IPS DF 6.9 (cell line): ENCODE results near the gene MYH16.
"Not testable (repeated sequence)": the region's sequence is repeated elsewhere in the genome, so short reads cannot be mapped to it uniquely, and the experiment has no call there.

ENCODE experiments used
- DNase-seq: peaks from one replicate; pipeline ENCODE4 v3.0.0-alpha.2; 2013; ENCODE audit warnings: low read depth, low spot score
- H3K27ac ChIP-seq: one replicate; pipeline ENCODE4 v1.5.1; 2013; ENCODE audit warnings: low read length, control low read depth
- H3K27me3 ChIP-seq: 2 replicates; pipeline ENCODE4 v1.6.1; 2013; ENCODE audit warnings: mild to moderate bottlenecking, low read length; ENCODE audit not compliant: control insufficient read depth, insufficient read depth
- H3K36me3 ChIP-seq: 2 replicates; pipeline ENCODE4 v1.6.1; 2013; ENCODE audit warnings: low read length; ENCODE audit not compliant: control insufficient read depth, insufficient read depth
- H3K4me1 ChIP-seq: 2 replicates; pipeline ENCODE4 v1.6.1; 2013; ENCODE audit warnings: low read length; ENCODE audit not compliant: control insufficient read depth, insufficient read depth
- H3K4me3 ChIP-seq: 2 replicates; pipeline ENCODE4 v1.5.1; 2013; ENCODE audit warnings: mild to moderate bottlenecking, low read length
- H3K9me3 ChIP-seq: 2 replicates; pipeline ENCODE4 v1.6.1; 2013; ENCODE audit warnings: low read length, inconsistent platforms; ENCODE audit not compliant: control insufficient read depth, insufficient read depth
- WGBS: extraction: QIAGEN DNeasy Blood & Tissue Kit; methylation state at CpG from one replicate; pipeline ENCODE4 v1.1.7; 2013; ENCODE audit warnings: mixed read lengths, missing lambda C conversion rate; ENCODE audit not compliant: insufficient read length, insufficient coverage; 5-methylcytosine and 5-hydroxymethylcytosine counted together

MYH16 gene

DNA sequence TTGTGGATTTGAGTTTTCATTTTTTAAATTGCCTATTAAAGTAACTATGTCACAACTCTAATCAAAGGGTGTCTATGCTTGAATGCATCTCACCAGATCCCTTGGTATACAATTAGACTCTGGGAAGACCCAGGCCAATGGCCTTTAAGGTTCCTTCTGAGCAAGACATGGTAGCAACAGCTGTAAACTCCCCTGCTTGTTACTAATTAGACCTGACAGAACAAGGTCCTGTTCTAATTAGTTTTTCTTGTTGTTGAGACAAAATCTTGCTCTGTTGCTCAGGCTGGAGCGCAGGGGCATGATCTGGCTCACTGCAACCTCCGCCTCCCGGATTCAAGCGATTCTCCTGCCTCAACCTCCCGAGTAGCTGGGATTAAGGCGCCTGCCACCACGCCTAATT is 2.9 kb downstream of the MYH16 start:
- no CpG with 5 or more reads among the region's 7 CpGs for WGBS
- Histone ChIP-seq H3K4me3 (no peak overlapping the region), H3K27me3 (no peaks in the 10 kb centered on the region), H3K36me3 (no peaks in the 10 kb centered on the region), H3K27ac (no peak overlapping the region), H3K9me3 (no peaks in the 10 kb centered on the region), H3K4me1 (no peaks in the 10 kb centered on the region)
- DNase-seq = no peak

DNA sequence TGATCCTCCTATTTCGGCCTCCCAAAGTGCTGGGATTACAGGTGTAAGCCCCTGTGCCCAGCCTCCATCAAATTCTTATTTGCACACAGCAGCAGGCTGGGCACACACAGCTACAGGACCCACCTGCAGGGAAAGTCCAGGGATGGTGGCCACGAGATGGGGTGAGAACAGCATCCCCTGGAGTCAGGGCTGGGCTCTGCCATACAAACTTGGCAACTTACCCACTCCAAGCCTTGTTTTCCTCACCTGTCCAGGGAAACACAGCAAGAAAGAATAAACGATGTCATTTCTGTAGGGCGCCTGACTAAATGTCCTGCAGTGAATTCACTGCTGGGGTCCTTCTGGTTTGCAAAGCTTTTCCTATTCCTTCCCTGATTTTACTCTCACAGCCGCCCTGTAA is 5.5 kb downstream of the MYH16 start:
- H3K27ac ChIP-seq = no peak overlapping the region
- no peaks in the 10 kb centered on the region for H3K27me3 ChIP-seq
- no peaks in the 10 kb centered on the region for H3K9me3 ChIP-seq
- no peaks in the 10 kb centered on the region for H3K36me3 ChIP-seq
- no peaks in the 10 kb centered on the region for H3K4me1 ChIP-seq
- no peak for DNase-seq
- WGBS = no CpG with 5 or more reads among the region's 5 CpGs
- no peak overlapping the region for H3K4me3 ChIP-seq

DNA sequence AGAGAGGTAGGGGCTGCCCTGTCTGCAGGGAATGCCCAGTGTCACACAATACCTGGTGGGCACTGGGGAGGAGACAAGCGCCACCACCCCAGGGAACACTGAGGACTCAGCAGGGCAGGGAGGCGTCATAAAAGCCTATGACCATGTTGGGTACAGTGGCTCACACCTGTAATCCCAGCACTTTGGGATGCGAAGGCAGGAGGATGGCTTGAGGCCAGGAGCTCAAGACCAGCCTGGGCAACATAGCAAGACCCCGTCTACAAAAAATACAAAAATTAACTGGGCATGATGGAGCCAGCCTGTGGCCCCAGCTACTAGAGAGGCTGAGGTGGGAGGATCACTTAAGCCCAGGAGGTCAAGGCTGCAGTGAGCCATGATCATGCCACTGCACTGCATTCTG is 11.5 kb downstream of the MYH16 start:
- not testable (repeated sequence) for H3K27ac ChIP-seq, H3K36me3 ChIP-seq, DNase-seq, H3K4me3 ChIP-seq, H3K4me1 ChIP-seq, H3K9me3 ChIP-seq, H3K27me3 ChIP-seq
- no CpG with 5 or more reads among the region's 4 CpGs for WGBS

DNA sequence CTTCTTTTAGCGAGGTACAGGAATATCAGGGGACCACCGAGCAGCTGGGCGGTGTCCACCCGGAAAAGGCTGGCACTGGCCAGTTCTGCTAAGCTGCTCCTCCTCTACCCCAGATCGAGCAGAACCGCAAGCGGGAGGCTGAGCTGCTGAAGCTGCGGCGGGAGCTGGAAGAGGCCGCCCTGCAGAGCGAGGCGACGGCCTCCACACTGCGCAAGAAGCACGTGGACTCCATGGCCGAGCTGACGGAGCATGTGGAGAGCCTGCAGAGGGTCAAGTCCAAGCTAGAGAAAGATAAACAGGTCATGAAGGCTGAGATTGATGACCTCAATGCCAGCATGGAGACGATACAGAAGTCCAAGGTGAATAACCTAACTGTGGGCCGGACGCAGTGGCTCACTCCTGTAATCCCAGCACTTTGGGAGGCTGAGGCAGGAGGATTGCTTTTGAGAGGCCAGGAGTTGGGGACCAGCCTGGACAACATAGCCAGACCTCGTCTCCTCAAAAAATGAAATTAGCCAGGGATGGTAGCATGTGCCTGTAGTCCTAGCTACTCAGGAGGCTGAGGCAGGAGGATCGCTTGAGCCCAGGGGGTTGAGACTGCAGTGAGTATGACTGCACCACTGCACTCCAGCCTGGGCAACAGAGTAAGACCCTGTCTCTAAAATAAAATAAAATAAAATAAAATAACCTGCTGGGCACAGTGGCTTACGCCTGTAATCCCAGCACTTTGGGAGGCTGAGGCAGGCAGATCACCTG is 15.3 kb downstream of the MYH16 start:
- DNase-seq = no peak
- no peaks in the 10 kb centered on the region for H3K36me3 ChIP-seq
- no peaks in the 10 kb centered on the region for H3K27me3 ChIP-seq
- no CpG with 5 or more reads among the region's 23 CpGs for WGBS
- no peaks in the 10 kb centered on the region for H3K4me1 ChIP-seq
- no peaks in the 10 kb centered on the region for H3K9me3 ChIP-seq
- H3K27ac ChIP-seq = no peak overlapping the region
- H3K4me3 ChIP-seq = no peak overlapping the region

DNA sequence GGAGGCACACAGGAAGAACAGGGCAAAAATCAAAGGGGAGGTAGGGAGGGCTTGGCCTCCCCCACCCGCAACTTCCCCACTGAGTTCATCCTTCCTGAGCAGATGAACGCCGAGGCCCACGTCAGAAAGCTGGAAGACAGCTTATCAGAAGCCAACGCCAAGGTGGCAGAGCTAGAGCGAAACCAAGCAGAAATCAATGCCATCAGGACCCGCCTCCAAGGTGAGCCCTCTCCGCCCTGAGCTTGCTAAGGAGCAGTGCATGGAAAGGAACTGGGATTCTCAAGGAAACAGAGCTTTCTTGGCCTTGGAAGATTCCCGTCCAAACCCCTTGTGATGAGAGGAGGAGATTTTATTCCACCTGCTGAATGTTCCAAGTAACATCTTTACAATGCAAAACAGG is 16.5 kb downstream of the MYH16 start:
- Histone ChIP-seq H3K27me3 (no peaks in the 10 kb centered on the region), H3K4me3 (no peak overlapping the region), H3K9me3 (no peaks in the 10 kb centered on the region), H3K36me3 (no peaks in the 10 kb centered on the region), H3K4me1 (no peaks in the 10 kb centered on the region), H3K27ac (no peak overlapping the region)
- no peak for DNase-seq
- no CpG with 5 or more reads among the region's 9 CpGs for WGBS

DNA sequence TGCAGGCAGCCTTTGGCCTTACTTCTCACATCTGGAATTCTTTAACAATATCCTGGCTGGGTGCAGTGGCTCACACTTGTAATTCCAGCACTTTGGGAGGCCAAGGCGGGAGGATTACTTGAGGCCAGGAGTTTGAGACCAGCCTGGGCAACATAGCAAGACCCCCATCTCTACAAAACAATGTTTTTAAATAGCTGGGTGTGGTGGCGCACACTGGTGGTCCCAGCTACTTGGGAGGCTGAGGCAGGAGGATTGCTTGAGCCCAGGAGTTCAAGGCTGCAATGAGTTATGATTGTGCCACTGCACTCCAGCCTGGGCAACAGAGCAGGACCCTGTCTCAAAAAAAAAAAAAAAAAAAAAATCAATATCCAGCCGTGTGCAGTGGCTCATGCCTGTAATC is 17.5 kb downstream of the MYH16 start:
- not testable (repeated sequence) for H3K9me3 ChIP-seq, H3K27me3 ChIP-seq, H3K4me1 ChIP-seq, DNase-seq, H3K4me3 ChIP-seq, H3K36me3 ChIP-seq, H3K27ac ChIP-seq
- WGBS = no CpG with 5 or more reads among the region's 3 CpGs

DNA sequence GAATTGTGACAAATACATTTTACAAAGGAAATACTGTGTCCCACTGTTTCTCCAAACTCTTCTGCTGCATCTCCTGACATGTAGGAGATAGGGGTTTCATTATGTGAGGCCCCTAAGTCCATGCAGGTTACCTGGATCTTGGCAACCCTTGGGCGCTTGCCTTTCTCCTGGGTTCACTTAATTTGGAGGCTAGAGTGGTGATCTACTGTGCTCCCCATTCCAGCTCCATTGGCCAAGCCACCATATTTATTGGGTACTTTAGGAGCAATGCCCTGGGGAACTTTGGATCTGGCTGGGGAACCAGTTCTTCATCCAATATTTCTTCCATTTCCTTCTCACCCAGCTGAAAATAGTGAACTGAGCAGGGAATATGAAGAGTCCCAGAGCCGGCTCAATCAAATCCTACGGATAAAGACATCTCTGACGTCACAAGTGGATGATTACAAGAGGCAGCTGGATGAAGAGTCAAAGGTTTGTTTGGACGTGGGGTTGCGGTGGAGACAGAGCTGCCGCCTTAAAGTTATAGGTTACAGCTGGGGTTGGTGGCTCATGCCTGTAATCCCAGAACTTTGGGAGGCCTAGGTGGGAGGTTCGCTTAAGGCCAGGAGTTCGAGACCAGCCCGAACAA is 18.5 kb downstream of the MYH16 start:
- no peak for DNase-seq
- no peaks in the 10 kb centered on the region for H3K4me1 ChIP-seq
- no peaks in the 10 kb centered on the region for H3K36me3 ChIP-seq
- no CpG with 5 or more reads among the region's 10 CpGs for WGBS
- no peaks in the 10 kb centered on the region for H3K27me3 ChIP-seq
- H3K9me3 ChIP-seq = no peaks in the 10 kb centered on the region
- no peak overlapping the region for H3K27ac ChIP-seq
- H3K4me3 ChIP-seq = no peak overlapping the region

DNA sequence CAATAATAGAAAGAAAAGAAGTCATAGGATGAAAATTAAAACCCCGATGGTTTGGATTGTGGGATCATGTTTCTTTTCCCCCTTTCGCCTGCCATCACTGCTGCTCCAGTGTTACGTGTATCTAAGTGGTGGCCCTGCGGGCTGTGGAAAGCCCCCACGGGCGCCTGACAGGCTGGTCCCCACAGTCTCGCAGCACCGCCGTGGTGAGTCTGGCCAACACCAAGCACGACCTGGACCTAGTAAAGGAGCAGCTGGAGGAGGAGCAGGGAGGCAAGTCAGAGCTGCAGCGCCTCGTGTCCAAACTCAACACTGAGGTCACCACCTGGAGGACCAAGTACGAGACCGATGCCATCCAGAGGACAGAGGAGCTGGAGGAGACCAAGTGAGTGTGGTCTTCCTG is 19.5 kb downstream of the MYH16 start:
- H3K4me1 ChIP-seq = no peaks in the 10 kb centered on the region
- H3K27me3 ChIP-seq = no peaks in the 10 kb centered on the region
- DNase-seq = no peak
- H3K4me3 ChIP-seq = no peak overlapping the region
- no CpG with 5 or more reads among the region's 14 CpGs for WGBS
- H3K36me3 ChIP-seq = no peaks in the 10 kb centered on the region
- H3K27ac ChIP-seq = no peak overlapping the region
- H3K9me3 ChIP-seq = no peaks in the 10 kb centered on the region

DNA sequence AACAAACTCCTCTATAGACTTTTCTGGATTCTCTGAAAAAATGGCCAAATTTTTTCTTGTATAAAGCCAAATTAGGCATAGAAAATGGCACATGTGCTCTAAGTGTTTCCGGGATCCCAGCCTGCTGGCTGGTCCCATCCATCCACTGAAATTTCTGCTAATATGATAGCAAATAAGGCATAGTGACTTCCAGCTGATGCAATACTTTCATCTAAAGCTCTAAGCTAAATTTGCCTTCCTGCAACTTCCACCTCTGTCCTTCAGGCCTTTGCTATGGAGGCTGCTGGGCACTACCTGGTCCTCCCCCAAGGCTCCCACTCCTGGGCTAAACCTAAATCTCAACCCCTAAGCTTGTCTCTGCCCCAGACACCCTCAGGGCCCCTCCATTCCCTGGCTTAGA is 20.5 kb downstream of the MYH16 start:
- Histone ChIP-seq H3K4me3 (no peak overlapping the region), H3K27me3 (no peaks in the 10 kb centered on the region), H3K36me3 (no peaks in the 10 kb centered on the region), H3K27ac (no peak overlapping the region), H3K9me3 (no peaks in the 10 kb centered on the region), H3K4me1 (no peaks in the 10 kb centered on the region)
- no CpG with 5 or more reads among the region's 1 CpG for WGBS
- no peak for DNase-seq

DNA sequence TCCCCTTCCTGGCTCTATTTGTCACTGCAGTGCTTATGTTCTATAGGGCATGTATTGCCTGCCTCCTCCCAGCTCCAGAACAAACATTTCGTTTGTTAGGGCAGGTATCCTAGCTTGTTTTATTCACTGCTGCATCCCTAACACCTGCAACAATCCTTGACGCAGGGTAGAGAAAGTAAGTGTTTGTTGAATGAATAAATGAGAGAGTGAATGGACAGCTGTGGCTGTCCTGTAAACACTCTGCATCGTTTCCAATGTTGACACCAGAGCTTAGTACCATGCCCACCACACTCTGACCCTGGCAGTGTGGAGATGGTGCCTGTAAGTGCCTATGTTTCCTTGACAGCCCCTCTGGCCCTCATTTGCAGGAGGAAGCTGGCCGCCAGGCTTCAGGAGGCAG is 21.0 kb downstream of the MYH16 start:
- Histone ChIP-seq H3K9me3 (no peaks in the 10 kb centered on the region), H3K36me3 (no peaks in the 10 kb centered on the region), H3K4me3 (no peak overlapping the region), H3K27me3 (no peaks in the 10 kb centered on the region), H3K27ac (no peak overlapping the region), H3K4me1 (no peaks in the 10 kb centered on the region)
- WGBS = no CpG with 5 or more reads among the region's 4 CpGs
- DNase-seq = no peak

DNA sequence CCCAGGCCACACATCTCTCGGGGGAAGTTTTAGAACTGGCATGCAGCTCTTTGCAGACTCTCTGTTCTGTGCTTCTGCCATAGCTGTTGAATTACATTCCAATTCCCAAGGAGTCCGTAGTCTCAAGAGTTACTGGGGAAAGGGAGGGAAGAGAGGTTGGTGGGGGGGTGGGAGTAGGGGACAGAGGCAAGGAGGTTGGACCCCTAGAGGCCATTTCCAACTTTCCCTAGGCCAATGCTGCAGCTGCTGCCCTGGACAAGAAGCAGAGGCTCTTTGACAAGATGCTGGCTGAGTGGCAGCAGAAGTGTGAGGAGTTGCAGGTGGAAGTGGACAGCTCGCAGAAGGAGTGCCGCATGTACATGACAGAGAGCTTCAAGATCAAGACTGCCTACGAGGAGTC is 23.8 kb downstream of the MYH16 start:
- Histone ChIP-seq H3K27me3 (no peaks in the 10 kb centered on the region), H3K4me3 (no peak overlapping the region), H3K9me3 (no peaks in the 10 kb centered on the region), H3K36me3 (no peaks in the 10 kb centered on the region), H3K27ac (no peak overlapping the region), H3K4me1 (peaks cover 1% of the 10 kb centered on the region; the same call in 1 of the 2 replicates)
- no peak for DNase-seq
- no CpG with 5 or more reads among the region's 5 CpGs for WGBS
